WTC11 (cell line): ENCODE measurements around the gene MVP.

ENCODE experiments used
- CTCF ChIP-seq: fragments of 200-600 bp; IDR thresholded peaks from 2 replicates; pipeline ENCODE4 v1.8.0; 2022; ENCODE audit warnings: antibody characterized with exemption
- FOXK1 ChIP-seq: sonication (generic); formaldehyde crosslinking; IDR thresholded peaks from 2 replicates; pipeline ENCODE4 v1.8.0; 2022; ENCODE audit warnings: mild to moderate bottlenecking, moderate library complexity, missing genetic modification reagents
- JUN ChIP-seq: sonication (generic); formaldehyde crosslinking; IDR thresholded peaks from 2 replicates; pipeline ENCODE4 v1.8.0; 2023; ENCODE audit warnings: mild to moderate bottlenecking, missing genetic modification reagents
- MAX ChIP-seq: sonication (generic); formaldehyde crosslinking; IDR thresholded peaks from 2 replicates; pipeline ENCODE4 v1.8.0; 2022; ENCODE audit warnings: mild to moderate bottlenecking, missing genetic modification reagents
- MLX ChIP-seq: sonication (generic); formaldehyde crosslinking; IDR thresholded peaks from 2 replicates; pipeline ENCODE4 v1.8.1; 2023; ENCODE audit warnings: mild to moderate bottlenecking, missing genetic modification reagents, moderate library complexity
- TF ChIP-seq, protein P1 (sequence below): sonication (generic); formaldehyde crosslinking; IDR thresholded peaks from 2 replicates; pipeline ENCODE4 v1.8.1; 2023; ENCODE audit warnings: mild to moderate bottlenecking, missing genetic modification reagents
- TF ChIP-seq, protein P2 (sequence below): sonication (generic); formaldehyde crosslinking; IDR thresholded peaks from 2 replicates; pipeline ENCODE4 v1.8.0; 2022; ENCODE audit warnings: mild to moderate bottlenecking, missing genetic modification reagents
- TF ChIP-seq, protein P3 (sequence below): sonication (generic); formaldehyde crosslinking; IDR thresholded peaks from 2 replicates; pipeline ENCODE4 v1.8.1; 2023; ENCODE audit warnings: mild to moderate bottlenecking, missing genetic modification reagents, borderline replicate concordance

GRCh38 chr16:29794231-29794710, 26.0 kb upstream of the MVP start:
- no peak for TF ChIP-seq MAX (CRISPR knock-in tag)
- TF ChIP-seq FOXK1 (CRISPR knock-in tag): no peak
- no peak for TF ChIP-seq MLX (CRISPR knock-in tag)
- no peak for TF ChIP-seq CTCF
- TF ChIP-seq, protein P1, sequence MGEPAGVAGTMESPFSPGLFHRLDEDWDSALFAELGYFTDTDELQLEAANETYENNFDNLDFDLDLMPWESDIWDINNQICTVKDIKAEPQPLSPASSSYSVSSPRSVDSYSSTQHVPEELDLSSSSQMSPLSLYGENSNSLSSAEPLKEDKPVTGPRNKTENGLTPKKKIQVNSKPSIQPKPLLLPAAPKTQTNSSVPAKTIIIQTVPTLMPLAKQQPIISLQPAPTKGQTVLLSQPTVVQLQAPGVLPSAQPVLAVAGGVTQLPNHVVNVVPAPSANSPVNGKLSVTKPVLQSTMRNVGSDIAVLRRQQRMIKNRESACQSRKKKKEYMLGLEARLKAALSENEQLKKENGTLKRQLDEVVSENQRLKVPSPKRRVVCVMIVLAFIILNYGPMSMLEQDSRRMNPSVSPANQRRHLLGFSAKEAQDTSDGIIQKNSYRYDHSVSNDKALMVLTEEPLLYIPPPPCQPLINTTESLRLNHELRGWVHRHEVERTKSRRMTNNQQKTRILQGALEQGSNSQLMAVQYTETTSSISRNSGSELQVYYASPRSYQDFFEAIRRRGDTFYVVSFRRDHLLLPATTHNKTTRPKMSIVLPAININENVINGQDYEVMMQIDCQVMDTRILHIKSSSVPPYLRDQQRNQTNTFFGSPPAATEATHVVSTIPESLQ: no peak
- TF ChIP-seq, protein P2, sequence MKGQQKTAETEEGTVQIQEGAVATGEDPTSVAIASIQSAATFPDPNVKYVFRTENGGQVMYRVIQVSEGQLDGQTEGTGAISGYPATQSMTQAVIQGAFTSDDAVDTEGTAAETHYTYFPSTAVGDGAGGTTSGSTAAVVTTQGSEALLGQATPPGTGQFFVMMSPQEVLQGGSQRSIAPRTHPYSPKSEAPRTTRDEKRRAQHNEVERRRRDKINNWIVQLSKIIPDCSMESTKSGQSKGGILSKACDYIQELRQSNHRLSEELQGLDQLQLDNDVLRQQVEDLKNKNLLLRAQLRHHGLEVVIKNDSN: no peak
- no peak for TF ChIP-seq JUN (CRISPR knock-in tag)
- TF ChIP-seq, protein P3, sequence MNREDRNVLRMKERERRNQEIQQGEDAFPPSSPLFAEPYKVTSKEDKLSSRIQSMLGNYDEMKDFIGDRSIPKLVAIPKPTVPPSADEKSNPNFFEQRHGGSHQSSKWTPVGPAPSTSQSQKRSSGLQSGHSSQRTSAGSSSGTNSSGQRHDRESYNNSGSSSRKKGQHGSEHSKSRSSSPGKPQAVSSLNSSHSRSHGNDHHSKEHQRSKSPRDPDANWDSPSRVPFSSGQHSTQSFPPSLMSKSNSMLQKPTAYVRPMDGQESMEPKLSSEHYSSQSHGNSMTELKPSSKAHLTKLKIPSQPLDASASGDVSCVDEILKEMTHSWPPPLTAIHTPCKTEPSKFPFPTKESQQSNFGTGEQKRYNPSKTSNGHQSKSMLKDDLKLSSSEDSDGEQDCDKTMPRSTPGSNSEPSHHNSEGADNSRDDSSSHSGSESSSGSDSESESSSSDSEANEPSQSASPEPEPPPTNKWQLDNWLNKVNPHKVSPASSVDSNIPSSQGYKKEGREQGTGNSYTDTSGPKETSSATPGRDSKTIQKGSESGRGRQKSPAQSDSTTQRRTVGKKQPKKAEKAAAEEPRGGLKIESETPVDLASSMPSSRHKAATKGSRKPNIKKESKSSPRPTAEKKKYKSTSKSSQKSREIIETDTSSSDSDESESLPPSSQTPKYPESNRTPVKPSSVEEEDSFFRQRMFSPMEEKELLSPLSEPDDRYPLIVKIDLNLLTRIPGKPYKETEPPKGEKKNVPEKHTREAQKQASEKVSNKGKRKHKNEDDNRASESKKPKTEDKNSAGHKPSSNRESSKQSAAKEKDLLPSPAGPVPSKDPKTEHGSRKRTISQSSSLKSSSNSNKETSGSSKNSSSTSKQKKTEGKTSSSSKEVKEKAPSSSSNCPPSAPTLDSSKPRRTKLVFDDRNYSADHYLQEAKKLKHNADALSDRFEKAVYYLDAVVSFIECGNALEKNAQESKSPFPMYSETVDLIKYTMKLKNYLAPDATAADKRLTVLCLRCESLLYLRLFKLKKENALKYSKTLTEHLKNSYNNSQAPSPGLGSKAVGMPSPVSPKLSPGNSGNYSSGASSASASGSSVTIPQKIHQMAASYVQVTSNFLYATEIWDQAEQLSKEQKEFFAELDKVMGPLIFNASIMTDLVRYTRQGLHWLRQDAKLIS (CRISPR knock-in tag): no peak
